ENCODE results near the gene CASP14. TPM values are rescaled to one million over a fixed set of nuclear protein-coding genes. Genes with fewer than 3 reads are reported as not detected.
A peak's percentile ranks its signal among the peaks of the same experiment; 100 is the strongest.

Gene CASP14
- total RNA-seq, 2 experiments from 2014 or later: not detected

- Histone ChIP-seq H3K4me2 (ENCODE audit: low read length) (no peak within 1 kb of the TSS), H2AFZ (ENCODE audit: low read length) (no peak within 1 kb of the TSS), H3K36me3 (ENCODE audit: insufficient read depth, low read length) (no peaks in the 10 kb centered on the region), H3K9me3 (ENCODE audit: low read length) (no peaks in the 10 kb centered on the region), H3K4me3 (ENCODE audit: low read depth, low read length, poor library complexity, severe bottlenecking) (no peak within 1 kb of the TSS), H3K9me2 (ENCODE audit: insufficient read depth, low read length) (no peaks in the 10 kb centered on the region), H3K79me2 (ENCODE audit: insufficient read depth, low read depth, low read length) (no peaks in the 10 kb centered on the region), H3K27ac (ENCODE audit: low read depth, low read length, poor library complexity, severe bottlenecking) (no peak within 1 kb of the TSS), H3K4me1 (ENCODE audit: insufficient read depth, low read length, poor library complexity, severe bottlenecking) (no peaks in the 10 kb centered on the region), H4K20me1 (ENCODE audit: insufficient read depth, low read length) (no peaks in the 10 kb centered on the region)
- TF ChIP-seq EZH2phosphoT487 (IDR thresholded peaks at IDR 0.05; ENCODE audit: borderline replicate concordance, low read depth, low read length) (no peak), CTCF (conservative IDR thresholded peaks at IDR 0.05; ENCODE audit: low read length) (no peak)
- BruUV-seq (replicated peaks): no TSS peak
- POLR2A ChIA-PET: interaction anchor here (0.7 kb wide), 1 partner anchor 531 kb away, joined by 3 read pairs; no protein-coding TSS in a partner anchor
- intact Hi-C loops (cut with micrococcal nuclease; ENCODE audit: unreplicated experiment): no loop called here
- CTCF ChIA-PET (ENCODE audit: unreplicated experiment): no interaction called here
- no peak for DNase-seq (ENCODE audit: low spot score)
Measured at GRCh38 chr19:15081911-15082310, 32.6 kb downstream of the CASP14 start, which contains the start of gene OR1I1. TSS of gene OR1I1 (plus strand) at chr19:15082211. CDS start at chr19:15087066, 4,855 bp downstream.

DNA sequence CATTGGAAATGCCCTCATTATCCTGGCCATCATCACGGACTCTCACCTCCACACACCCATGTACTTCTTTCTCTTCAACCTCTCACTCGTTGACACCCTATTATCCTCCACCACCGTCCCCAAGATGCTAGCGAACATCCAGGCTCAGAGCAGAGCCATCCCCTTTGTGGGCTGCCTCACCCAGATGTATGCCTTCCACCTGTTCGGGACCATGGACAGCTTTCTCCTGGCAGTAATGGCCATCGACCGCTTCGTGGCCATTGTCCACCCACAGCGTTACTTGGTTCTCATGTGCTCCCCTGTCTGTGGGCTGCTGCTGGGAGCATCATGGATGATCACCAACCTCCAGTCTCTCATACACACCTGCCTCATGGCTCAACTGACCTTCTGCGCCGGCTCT, 37.9 kb downstream of the CASP14 start:
- intact Hi-C loops (cut with micrococcal nuclease; ENCODE audit: unreplicated experiment): no loop called here
- H3K4me2 ChIP-seq (ENCODE audit: low read length): no peak overlapping the region
- CTCF ChIA-PET (ENCODE audit: unreplicated experiment): no interaction called here
- no peak overlapping the region for H2AFZ ChIP-seq (ENCODE audit: low read length)
- H3K4me3 ChIP-seq (ENCODE audit: low read depth, low read length, poor library complexity, severe bottlenecking): no peak overlapping the region
- no TSS peak for BruUV-seq (replicated peaks)
- H3K4me1 ChIP-seq (ENCODE audit: insufficient read depth, low read length, poor library complexity, severe bottlenecking): peaks cover 3% of the 10 kb centered on the region
- DNase-seq (ENCODE audit: low spot score): no peak
- POLR2A ChIA-PET: no interaction called here
- H3K9me3 ChIP-seq (ENCODE audit: low read length): no peaks in the 10 kb centered on the region
- H3K36me3 ChIP-seq (ENCODE audit: insufficient read depth, low read length): no peaks in the 10 kb centered on the region
- H4K20me1 ChIP-seq (ENCODE audit: insufficient read depth, low read length): no peaks in the 10 kb centered on the region
- H3K9me2 ChIP-seq (ENCODE audit: insufficient read depth, low read length): no peaks in the 10 kb centered on the region
- TF ChIP-seq EZH2phosphoT487 (IDR thresholded peaks at IDR 0.05; ENCODE audit: borderline replicate concordance, low read depth, low read length) (no peak), CTCF (conservative IDR thresholded peaks at IDR 0.05; ENCODE audit: low read length) (no peak)
- H3K27ac ChIP-seq (ENCODE audit: low read depth, low read length, poor library complexity, severe bottlenecking): no peak overlapping the region
- no peaks in the 10 kb centered on the region for H3K79me2 ChIP-seq (ENCODE audit: insufficient read depth, low read depth, low read length)

DNA sequence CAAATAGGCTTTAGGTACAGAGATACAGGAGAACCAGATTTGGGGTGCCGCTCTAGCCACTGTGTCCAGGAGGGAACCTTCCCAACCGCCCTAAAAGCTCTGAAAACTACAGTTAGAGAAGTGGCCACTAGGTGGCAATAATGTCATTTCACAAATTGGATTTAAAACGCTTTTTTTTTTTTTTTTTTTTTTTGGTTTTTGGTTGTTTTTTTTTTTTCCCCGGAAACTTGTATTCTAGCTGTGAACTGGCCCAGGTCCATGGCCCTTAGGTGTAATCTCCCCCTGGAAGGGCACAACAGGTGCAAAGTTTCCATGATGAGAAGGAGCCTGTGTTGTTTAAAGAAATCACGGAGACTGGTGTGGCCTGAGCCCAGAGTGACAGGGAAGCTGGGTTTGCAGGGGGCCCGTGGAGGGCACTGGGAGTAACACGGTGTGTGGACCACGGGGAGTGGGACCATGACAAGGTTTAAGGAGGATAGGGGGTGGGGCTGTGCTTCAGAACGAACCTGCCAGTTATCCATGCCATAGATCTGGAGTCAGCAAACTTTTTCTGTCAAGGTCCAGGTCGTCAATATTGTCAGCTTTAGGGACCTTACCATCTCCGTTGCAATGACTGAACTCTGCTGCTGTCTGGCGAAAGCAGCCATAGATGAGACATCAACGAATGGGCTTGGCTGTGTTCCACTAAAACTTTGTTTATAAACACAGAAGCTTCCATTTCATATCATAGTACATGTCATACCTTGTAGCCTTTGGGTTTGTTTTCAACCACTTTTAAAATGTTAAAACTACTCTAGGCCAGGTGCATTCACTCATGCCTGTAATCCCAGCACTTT, 42.9 kb downstream of the CASP14 start:
- Histone ChIP-seq H3K4me3 (ENCODE audit: low read depth, low read length, poor library complexity, severe bottlenecking) (no peak overlapping the region), H2AFZ (ENCODE audit: low read length) (peak overlapping the region; percentile 79; the same call in 1 of the 2 replicates), H4K20me1 (ENCODE audit: insufficient read depth, low read length) (no peaks in the 10 kb centered on the region), H3K79me2 (ENCODE audit: insufficient read depth, low read depth, low read length) (no peaks in the 10 kb centered on the region), H3K9me2 (ENCODE audit: insufficient read depth, low read length) (no peaks in the 10 kb centered on the region), H3K4me2 (ENCODE audit: low read length) (peak overlapping the region; percentile 51; the same call in 1 of the 2 replicates), H3K36me3 (ENCODE audit: insufficient read depth, low read length) (no peaks in the 10 kb centered on the region), H3K9me3 (ENCODE audit: low read length) (no peaks in the 10 kb centered on the region), H3K27ac (ENCODE audit: low read depth, low read length, poor library complexity, severe bottlenecking) (no peak overlapping the region), H3K4me1 (ENCODE audit: insufficient read depth, low read length, poor library complexity, severe bottlenecking) (peaks cover 8% of the 10 kb centered on the region)
- intact Hi-C loops (cut with micrococcal nuclease; ENCODE audit: unreplicated experiment): loop anchor here (1.0 kb wide), 2 partner anchors 58 to 464 kb away; no protein-coding TSS in a partner anchor
- POLR2A ChIA-PET: interaction anchor here (0.5 to 0.9 kb wide), 4 partner anchors 55 to 462 kb away, joined by 3 to 5 read pairs (median 4); no protein-coding TSS in a partner anchor
- peak; percentile 85 for DNase-seq (ENCODE audit: low spot score)
- BruUV-seq (replicated peaks): no TSS peak
- TF ChIP-seq CTCF (conservative IDR thresholded peaks at IDR 0.05; ENCODE audit: low read length): peak; percentile 83
- no peak for TF ChIP-seq EZH2phosphoT487 (IDR thresholded peaks at IDR 0.05; ENCODE audit: borderline replicate concordance, low read depth, low read length)
- CTCF ChIA-PET (ENCODE audit: unreplicated experiment): interaction anchor here (1.1 kb wide), 1 partner anchor 9 kb away, joined by 5 read pairs; no protein-coding TSS in a partner anchor

Measured in OCI-LY7 (cell line).